ENCODE data around the gene WIF1.

Gene WIF1

GRCh38 chr12:65015850-65016249, 105.3 kb downstream of the WIF1 start:
- Histone ChIP-seq H3K4me3 (ENCODE audit: low read depth in 1 of 2, low read length in 2 of 2) (peak overlapping the region; percentile 18 to 30), H3K27ac (ENCODE audit: low read depth, low read length) (no peak overlapping the region), H3K36me3 (ENCODE audit: control insufficient read depth in 1 of 2, insufficient read depth in 2 of 2, low read length in 2 of 2) (no peaks in the 10 kb centered on the region), H3K4me1 (ENCODE audit: control insufficient read depth in 1 of 2, insufficient read depth in 2 of 2, low read length in 2 of 2) (peaks cover 9 to 23% of the 10 kb centered on the region in 2 donors), H3K9ac (ENCODE audit: low read depth in 1 of 2, low read length in 2 of 2) (no peak overlapping the region), H3K27me3 (ENCODE audit: control insufficient read depth in 1 of 2, insufficient read depth in 2 of 2, low read length in 2 of 2) (no peaks in the 10 kb centered on the region), H3K9me3 (ENCODE audit: control insufficient read depth in 1 of 2, low read length in 2 of 2) (no peaks in the 10 kb centered on the region)

- Histone ChIP-seq H3K9ac (ENCODE audit: low read depth in 1 of 2, low read length in 2 of 2) (no peak overlapping the region), H3K9me3 (ENCODE audit: control insufficient read depth in 1 of 2, low read length in 2 of 2) (no peaks in the 10 kb centered on the region), H3K4me3 (ENCODE audit: low read depth in 1 of 2, low read length in 2 of 2) (no peak overlapping the region), H3K27me3 (ENCODE audit: control insufficient read depth in 1 of 2, insufficient read depth in 2 of 2, low read length in 2 of 2) (no peaks in the 10 kb centered on the region), H3K36me3 (ENCODE audit: control insufficient read depth in 1 of 2, insufficient read depth in 2 of 2, low read length in 2 of 2) (no peaks in the 10 kb centered on the region), H3K4me1 (ENCODE audit: control insufficient read depth in 1 of 2, insufficient read depth in 2 of 2, low read length in 2 of 2) (peaks cover 9 to 19% of the 10 kb centered on the region in 2 donors), H3K27ac (ENCODE audit: low read depth, low read length) (no peak overlapping the region)
Measured at GRCh38 chr12:65014504-65015271, 106.4 kb downstream of the WIF1 start.

GRCh38 chr12:65010437-65010836, 110.7 kb downstream of the WIF1 start:
- H3K4me1 ChIP-seq (ENCODE audit: control insufficient read depth in 1 of 2, insufficient read depth in 2 of 2, low read length in 2 of 2) = peaks cover 6 to 9% of the 10 kb centered on the region in 2 donors
- H3K27ac ChIP-seq (ENCODE audit: low read depth, low read length) = no peak overlapping the region
- H3K9ac ChIP-seq (ENCODE audit: low read depth in 1 of 2, low read length in 2 of 2) = no peak overlapping the region
- H3K9me3 ChIP-seq (ENCODE audit: control insufficient read depth in 1 of 2, low read length in 2 of 2) = no peaks in the 10 kb centered on the region
- no peaks in the 10 kb centered on the region for H3K27me3 ChIP-seq (ENCODE audit: control insufficient read depth in 1 of 2, insufficient read depth in 2 of 2, low read length in 2 of 2)
- H3K36me3 ChIP-seq (ENCODE audit: control insufficient read depth in 1 of 2, insufficient read depth in 2 of 2, low read length in 2 of 2) = no peaks in the 10 kb centered on the region
- H3K4me3 ChIP-seq (ENCODE audit: low read depth in 1 of 2, low read length in 2 of 2) = no peak overlapping the region

- H3K27me3 ChIP-seq (ENCODE audit: control insufficient read depth in 1 of 2, insufficient read depth in 2 of 2, low read length in 2 of 2) = no peaks in the 10 kb centered on the region
- H3K9me3 ChIP-seq (ENCODE audit: control insufficient read depth in 1 of 2, low read length in 2 of 2) = no peaks in the 10 kb centered on the region
- no peaks in the 10 kb centered on the region for H3K4me1 ChIP-seq (ENCODE audit: control insufficient read depth in 1 of 2, insufficient read depth in 2 of 2, low read length in 2 of 2)
- no peak overlapping the region for H3K9ac ChIP-seq (ENCODE audit: low read depth in 1 of 2, low read length in 2 of 2)
- no peak overlapping the region for H3K4me3 ChIP-seq (ENCODE audit: low read depth in 1 of 2, low read length in 2 of 2)
- H3K36me3 ChIP-seq (ENCODE audit: control insufficient read depth in 1 of 2, insufficient read depth in 2 of 2, low read length in 2 of 2) = no peaks in the 10 kb centered on the region
- no peak overlapping the region for H3K27ac ChIP-seq (ENCODE audit: low read depth, low read length)
Measured at GRCh38 chr12:65005716-65006115, 115.4 kb downstream of the WIF1 start.

GRCh38 chr12:65004270-65004669, 116.8 kb downstream of the WIF1 start:
- no peak overlapping the region for H3K9ac ChIP-seq (ENCODE audit: low read depth in 1 of 2, low read length in 2 of 2)
- H3K27ac ChIP-seq (ENCODE audit: low read depth, low read length) = no peak overlapping the region
- no peaks in the 10 kb centered on the region for H3K36me3 ChIP-seq (ENCODE audit: control insufficient read depth in 1 of 2, insufficient read depth in 2 of 2, low read length in 2 of 2)
- no peaks in the 10 kb centered on the region for H3K9me3 ChIP-seq (ENCODE audit: control insufficient read depth in 1 of 2, low read length in 2 of 2)
- H3K4me3 ChIP-seq (ENCODE audit: low read depth in 1 of 2, low read length in 2 of 2) = no peak overlapping the region
- peaks cover 0 to 3% of the 10 kb centered on the region in 2 donors for H3K4me1 ChIP-seq (ENCODE audit: control insufficient read depth in 1 of 2, insufficient read depth in 2 of 2, low read length in 2 of 2)
- H3K27me3 ChIP-seq (ENCODE audit: control insufficient read depth in 1 of 2, insufficient read depth in 2 of 2, low read length in 2 of 2) = no peaks in the 10 kb centered on the region

All from duodenal mucosa (tissue), 2 donors.